Left kidney (tissue), 8 donors: ENCODE results near the gene SPATA4. TPM values are rescaled to one million over a fixed set of nuclear protein-coding genes. Genes with fewer than 3 reads are reported as not detected.
"Not testable (repeated sequence)": the region's sequence is repeated elsewhere in the genome, so short reads cannot be mapped to it uniquely, and the experiment has no call there.

Experiments
- DNase-seq: peaks from one replicate; pipeline ENCODE4 v3.0.0-alpha.2; 2013
- long read RNA-seq, 8 donors: transcript quantifications; one replicate each; lab custom pipeline, GENCODE V29; 2026
- polyA plus RNA-seq: library from polyadenylated mRNA; unstranded; fragments of 120-200 nt; gene quantifications from one replicate; pipeline ENCODE4 v1.2.1, GENCODE V29; 2013; ENCODE audit not compliant: insufficient read length

SPATA4 gene
- polyA plus RNA-seq = 1.4 TPM
- long read RNA-seq, donor 1 = 0 reads
- long read RNA-seq, donor 2 = 0 reads
- long read RNA-seq, donor 3 = 0 reads
- long read RNA-seq, donor 4 = 0 reads
- long read RNA-seq, donor 5, partial matches to known transcripts = 0 of 2 reads
- long read RNA-seq, donor 5, other reads (novel, unspliced or antisense) = 0 of 2 reads
- long read RNA-seq, donor 6 = 0 reads
- long read RNA-seq, donor 7 = 0 reads
- long read RNA-seq, donor 8 = 0 reads

GRCh38 chr4:176195184-176195978, at the start of gene SPATA4:
Gene SPATA4, minus strand, starts transcription at chr4:176195585. Its CDS starts 23 bp downstream, at chr4:176195562.
- DNase-seq = peak; percentile 89

- no peak for DNase-seq
Measured at GRCh38 chr4:176242764-176243347, 47.5 kb upstream of the SPATA4 start.

GRCh38 chr4:176241703-176242102, 46.3 kb upstream of the SPATA4 start:
- no peak for DNase-seq

GRCh38 chr4:176238826-176239225, 43.4 kb upstream of the SPATA4 start:
- DNase-seq = no peak

- DNase-seq = peak; percentile 14
Measured at GRCh38 chr4:176238157-176238610, 42.8 kb upstream of the SPATA4 start.

- DNase-seq = no peak
Measured at GRCh38 chr4:176236946-176237345, 41.6 kb upstream of the SPATA4 start.

- DNase-seq = no peak
Measured at GRCh38 chr4:176230836-176231235, 35.5 kb upstream of the SPATA4 start.

- DNase-seq = no peak
Measured at GRCh38 chr4:176229645-176230044, 34.3 kb upstream of the SPATA4 start.

GRCh38 chr4:176226736-176227135, 31.4 kb upstream of the SPATA4 start:
- DNase-seq = no peak

DNA sequence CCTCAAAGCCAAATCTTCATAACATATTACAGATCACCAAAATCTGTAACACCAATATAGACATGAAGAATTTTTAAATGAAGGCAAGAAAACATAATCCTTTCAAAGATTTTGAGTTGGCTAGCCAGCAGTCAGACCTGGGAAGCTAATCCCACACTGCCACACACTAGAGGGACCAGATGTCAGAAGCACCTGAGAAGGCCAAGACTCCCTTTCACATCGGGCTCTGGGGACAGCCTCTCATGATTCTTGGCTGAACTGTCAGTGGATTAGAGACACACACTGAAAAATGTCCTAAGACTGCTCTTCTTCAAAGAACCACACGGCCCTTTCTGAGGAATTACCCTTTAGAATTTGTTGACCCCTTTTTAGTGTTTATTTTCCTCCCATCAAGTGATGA, 28.2 kb upstream of the SPATA4 start:
- DNase-seq = no peak

- DNase-seq = no peak
Measured at GRCh38 chr4:176222149-176222548, 26.8 kb upstream of the SPATA4 start.

DNA sequence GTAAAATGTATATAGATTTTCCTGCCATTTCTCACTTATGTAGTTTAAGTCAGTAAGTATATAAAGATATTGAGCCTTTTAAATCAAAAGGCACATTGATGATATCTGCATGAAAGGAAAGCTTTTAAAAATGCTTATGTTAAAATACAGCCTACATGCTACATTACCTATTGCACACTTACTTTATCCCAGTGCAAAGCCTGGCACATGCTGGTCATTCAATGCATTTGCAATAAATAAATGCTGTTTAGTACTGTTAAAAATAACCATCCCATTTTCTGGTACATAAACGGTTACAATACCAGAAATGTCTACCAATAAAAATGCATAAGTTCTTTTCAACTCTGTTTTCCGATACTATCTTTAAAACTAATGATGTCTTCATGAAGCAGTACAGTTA, 22.1 kb upstream of the SPATA4 start:
- DNase-seq = no peak

DNA sequence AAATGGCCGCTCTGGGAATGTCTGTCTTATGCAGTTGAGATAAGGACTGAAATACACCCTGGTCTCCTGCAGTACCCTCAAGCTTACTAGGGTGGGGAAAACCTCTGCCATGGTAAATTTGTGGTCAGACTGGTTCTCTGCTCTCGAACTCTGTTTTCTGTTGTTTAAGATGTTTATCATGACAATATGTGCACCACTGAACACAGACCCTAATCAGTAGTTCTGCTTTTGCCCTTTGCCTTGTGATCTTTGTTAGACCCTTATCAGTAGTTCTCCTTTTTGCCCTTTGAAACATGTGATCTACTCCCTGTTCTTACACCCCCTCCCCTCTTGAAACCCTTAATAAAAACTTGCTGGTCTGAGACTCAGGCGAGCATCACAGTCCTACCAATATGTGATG, 17.0 kb upstream of the SPATA4 start:
- not testable (repeated sequence) for DNase-seq

DNA sequence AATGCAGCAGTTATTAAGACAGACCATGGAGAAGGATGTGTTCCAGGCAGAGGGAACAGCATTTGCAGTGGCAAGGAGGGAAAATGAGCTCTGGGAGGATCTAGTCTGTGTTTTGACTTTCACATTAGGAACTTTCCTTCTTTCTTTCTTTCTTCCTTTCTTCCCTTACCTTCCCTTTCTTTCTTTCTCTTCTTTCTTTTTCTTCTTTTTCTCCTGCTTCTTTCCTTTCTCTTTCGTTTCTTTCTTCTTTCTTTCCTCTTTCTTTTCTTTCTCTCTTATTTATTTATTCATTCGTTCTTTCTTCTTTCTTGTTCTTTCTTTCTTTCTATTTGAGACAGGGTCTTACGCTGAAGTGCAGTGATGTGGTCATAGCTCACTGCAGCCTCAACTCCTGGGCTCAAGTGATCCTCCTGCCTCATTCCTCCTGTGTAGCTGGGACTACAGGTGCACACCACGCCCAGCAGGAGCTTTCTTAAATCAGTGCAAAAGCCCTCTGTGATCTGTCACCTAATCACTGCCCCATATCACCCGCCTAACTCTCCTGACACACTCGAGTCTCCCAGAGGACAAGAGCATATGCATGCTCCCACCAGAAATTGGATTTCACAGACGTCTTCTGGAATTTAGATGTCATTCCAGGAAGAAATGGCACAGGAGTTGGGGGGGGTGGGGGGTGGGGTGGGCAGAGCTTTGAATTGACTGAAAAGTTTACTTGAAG, 15.4 kb upstream of the SPATA4 start:
- DNase-seq = no peak

- no peak for DNase-seq
Measured at GRCh38 chr4:176210101-176210500, 14.7 kb upstream of the SPATA4 start.

- no peak for DNase-seq
Measured at GRCh38 chr4:176209535-176209934, 14.2 kb upstream of the SPATA4 start.

- no peak for DNase-seq
Measured at GRCh38 chr4:176207839-176208238, 12.5 kb upstream of the SPATA4 start.

- no peak for DNase-seq
Measured at GRCh38 chr4:176205299-176205698, 9.9 kb upstream of the SPATA4 start.

DNA sequence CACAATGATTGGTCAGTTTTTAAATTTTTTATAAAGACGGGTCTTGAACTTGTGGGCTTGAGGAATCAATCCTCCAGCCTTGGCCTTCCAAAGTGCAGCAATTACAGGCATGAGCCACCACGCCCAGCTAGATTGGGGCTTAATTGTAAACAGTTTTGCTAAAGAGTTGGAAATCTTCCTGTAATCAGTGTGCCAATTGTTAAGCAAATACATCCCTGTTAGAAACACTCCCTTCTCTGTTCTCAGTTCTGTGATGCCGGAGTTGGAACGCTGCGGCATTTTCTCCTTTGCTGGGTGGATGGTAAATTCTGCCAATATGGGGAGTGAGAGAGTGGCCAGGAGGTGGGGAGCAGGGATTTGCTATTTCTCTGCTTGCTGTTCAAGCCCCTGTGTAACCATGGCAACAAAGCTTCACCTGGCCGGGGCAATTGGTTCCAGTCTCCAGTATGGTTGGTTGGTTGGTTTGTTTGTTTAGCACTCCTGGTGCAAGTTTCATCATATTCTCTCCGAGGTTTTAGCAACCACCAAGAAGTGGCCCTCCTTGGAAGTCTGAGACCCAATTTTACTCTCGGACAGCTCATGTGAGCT, 3.0 kb upstream of the SPATA4 start:
- DNase-seq = no peak

DNA sequence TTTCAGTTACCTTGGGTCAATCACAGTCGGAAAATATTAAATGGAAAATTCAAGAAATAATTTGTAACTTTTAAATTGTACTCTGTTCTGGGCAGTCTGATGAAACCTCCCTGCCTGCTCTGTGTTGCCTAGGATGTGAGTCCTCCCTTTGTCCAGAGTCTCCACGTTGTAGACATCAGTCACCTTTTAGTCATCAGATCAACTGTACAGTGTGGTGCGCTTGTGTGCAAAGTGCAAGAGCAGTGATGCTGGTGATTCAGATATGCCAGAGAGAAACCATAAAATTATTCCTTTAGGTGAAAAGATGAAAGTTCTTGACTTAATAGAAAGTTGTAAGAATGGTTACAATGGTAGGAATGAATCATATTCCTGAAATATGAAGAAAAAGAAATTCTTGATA, 1.4 kb downstream of the SPATA4 start:
- DNase-seq = no peak

GRCh38 chr4:176193126-176193525, 2.3 kb downstream of the SPATA4 start:
- no peak for DNase-seq

GRCh38 chr4:176191974-176192373, 3.4 kb downstream of the SPATA4 start:
- DNase-seq = no peak
